Stimulated activated CD8-positive, alpha-beta memory T cell treated with anti-CD3 and anti-CD28 coated beads, Interleukin-12 subunit alpha, Interleukin-12 subunit beta, amount 100 ng/mL, for 24 hours (primary cell): ENCODE data around the gene MEGF6.
"Not testable (repeated sequence)": the region's sequence is repeated elsewhere in the genome, so short reads cannot be mapped to it uniquely, and the experiment has no call there.

Source experiments
- DNase-seq: peaks from one replicate; pipeline ENCODE4 v3.0.0-alpha.2; 2020; ENCODE audit errors: extremely low read depth

The MEGF6 gene

GRCh38 chr1:3593334-3593733 is 18.0 kb downstream of the MEGF6 start:
- DNase-seq, result no peak

- no peak for DNase-seq
Measured at GRCh38 chr1:3590951-3591865, 20.1 kb downstream of the MEGF6 start.

GRCh38 chr1:3590139-3590763 is 21.1 kb downstream of the MEGF6 start:
- DNase-seq, result no peak

- no peak for DNase-seq
Measured at GRCh38 chr1:3588395-3588794, 22.9 kb downstream of the MEGF6 start.

GRCh38 chr1:3586986-3587759 is 24.1 kb downstream of the MEGF6 start:
- no peak for DNase-seq

- no peak for DNase-seq
Measured at GRCh38 chr1:3585940-3586568, 25.3 kb downstream of the MEGF6 start.

GRCh38 chr1:3585353-3585868 is 25.9 kb downstream of the MEGF6 start:
- DNase-seq, result not testable (repeated sequence)

GRCh38 chr1:3584915-3585314 is 26.4 kb downstream of the MEGF6 start:
- DNase-seq, result no peak

- DNase-seq, result not testable (repeated sequence)
Measured at GRCh38 chr1:3583751-3584150, 27.6 kb downstream of the MEGF6 start.

- DNase-seq, result no peak
Measured at GRCh38 chr1:3581296-3582036, 29.8 kb downstream of the MEGF6 start.

GRCh38 chr1:3580231-3580630 is 31.1 kb downstream of the MEGF6 start:
- no peak for DNase-seq

GRCh38 chr1:3579626-3580025 is 31.7 kb downstream of the MEGF6 start:
- DNase-seq, result no peak

GRCh38 chr1:3578906-3579305 is 32.4 kb downstream of the MEGF6 start:
- DNase-seq, result no peak

GRCh38 chr1:3578433-3578805 is 32.9 kb downstream of the MEGF6 start:
- DNase-seq, result no peak

GRCh38 chr1:3577711-3578432 is 33.4 kb downstream of the MEGF6 start:
- no peak for DNase-seq

GRCh38 chr1:3577300-3577699 is 34.0 kb downstream of the MEGF6 start:
- no peak for DNase-seq

GRCh38 chr1:3575993-3576392 is 35.3 kb downstream of the MEGF6 start:
- no peak for DNase-seq

GRCh38 chr1:3575515-3575914 is 35.8 kb downstream of the MEGF6 start:
- DNase-seq, result not testable (repeated sequence)

- no peak for DNase-seq
Measured at GRCh38 chr1:3573500-3573899, 37.8 kb downstream of the MEGF6 start.

GRCh38 chr1:3572638-3573037 is 38.7 kb downstream of the MEGF6 start:
- DNase-seq, result not testable (repeated sequence)
